CD14-positive monocyte (primary cell): ENCODE data around the gene SAMD13. TPM values are rescaled to one million over a fixed set of nuclear protein-coding genes. Genes with fewer than 3 reads are reported as not detected.
A peak's percentile ranks its signal among the peaks of the same experiment; 100 is the strongest.

Experiments used
- DNase-seq, 3 donors: peaks; one replicate each; pipeline ENCODE4 v3.0.0-alpha.2; 2011 to 2022
- H2AFZ ChIP-seq: 2 replicates; pipeline ENCODE4 v1.6.0; 2012; ENCODE audit warnings: mild to moderate bottlenecking, low read depth, low read length, inconsistent platforms; ENCODE audit not compliant: insufficient read depth, poor library complexity, severe bottlenecking
- H3K27ac ChIP-seq, 2 donors: 1 replicate in 1 of 2; 2 replicates in 1 of 2; pipeline ENCODE4 v1.5.1; 2012 to 2013; ENCODE audit warnings: low read length in 2 of 2, control low read depth in 1 of 2, inconsistent platforms in 1 of 2, low read depth in 1 of 2, mild to moderate bottlenecking in 1 of 2
- H3K27me3 ChIP-seq, 2 donors: one replicate each; pipeline versions ENCODE4 v1.6.0 to v1.6.1; 2011 to 2013; ENCODE audit warnings: low read length in 2 of 2; ENCODE audit not compliant: control insufficient read depth in 2 of 2, insufficient read depth in 2 of 2
- H3K36me3 ChIP-seq, 2 donors: replicated peaks in 1 of 2; 1 replicate in 1 of 2; 2 replicates in 1 of 2; pipeline versions ENCODE4 v1.5.1 to v1.6.1; 2012 to 2013; ENCODE audit warnings: low read length in 2 of 2, control low read depth in 1 of 2, inconsistent platforms in 1 of 2, mild to moderate bottlenecking in 1 of 2; ENCODE audit not compliant: insufficient read depth in 2 of 2, control insufficient read depth in 1 of 2
- H3K4me1 ChIP-seq, 2 donors: 1 replicate in 1 of 2; 2 replicates in 1 of 2; pipeline versions ENCODE4 v1.5.1 to v1.6.1; 2012 to 2013; ENCODE audit warnings: low read length in 2 of 2, control low read depth in 1 of 2, inconsistent platforms in 1 of 2, mild to moderate bottlenecking in 1 of 2, moderate library complexity in 1 of 2; ENCODE audit not compliant: insufficient read depth in 2 of 2, control insufficient read depth in 1 of 2
- H3K4me2 ChIP-seq: replicated peaks from 2 replicates; pipeline ENCODE3; 2012; ENCODE audit warnings: low read length, moderate library complexity, mild to moderate bottlenecking; ENCODE audit not compliant: poor library complexity, severe bottlenecking; ENCODE audit errors: extremely low read depth
- H3K4me3 ChIP-seq, 3 experiments: fragments of 200-600 bp in 1 of 3; sonication (generic) in 1 of 3; replicated peaks in 1 of 3; 1 replicate in 2 of 3; 2 replicates in 1 of 3; pipeline ENCODE4 v1.5.1; 2011 to 2013; ENCODE audit warnings: low read length in 3 of 3, mild to moderate bottlenecking in 3 of 3, control low read depth in 2 of 3, low read depth in 2 of 3, inconsistent platforms in 1 of 3, moderate library complexity in 1 of 3
- H3K79me2 ChIP-seq: 2 replicates; pipeline ENCODE4 v1.6.0; 2012; ENCODE audit warnings: mild to moderate bottlenecking, control low read depth, inconsistent platforms, low read length, moderate library complexity; ENCODE audit not compliant: insufficient read depth
- H3K9ac ChIP-seq: 2 replicates; pipeline ENCODE4 v1.6.0; 2017; ENCODE audit warnings: low read length, mild to moderate bottlenecking; ENCODE audit not compliant: insufficient read depth, poor library complexity, severe bottlenecking
- H3K9me3 ChIP-seq, 2 donors: replicated peaks in 1 of 2; 1 replicate in 1 of 2; 2 replicates in 1 of 2; pipeline versions ENCODE4 v1.5.1 to v1.6.1; 2012 to 2013; ENCODE audit warnings: low read length in 2 of 2, control low read depth in 1 of 2; ENCODE audit not compliant: control insufficient read depth in 1 of 2, insufficient read depth in 1 of 2
- H4K20me1 ChIP-seq: 2 replicates; pipeline ENCODE4 v1.6.0; 2012; ENCODE audit warnings: mild to moderate bottlenecking, low read length, control low read depth, moderate library complexity; ENCODE audit not compliant: insufficient read depth
- H3K27ac Mint-ChIP-seq, 7 donors: one replicate each; pipeline ENCODE4 v1.8.0; 2020; ENCODE audit warnings: mild to moderate bottlenecking in 7 of 7, mixed read lengths in 7 of 7, moderate library complexity in 6 of 7, inconsistent platforms in 2 of 7
- H3K27me3 Mint-ChIP-seq, 3 donors: one replicate each; pipeline ENCODE4 v1.8.0; 2021 to 2022; ENCODE audit warnings: low read depth in 3 of 3, mild to moderate bottlenecking in 3 of 3, mixed read lengths in 3 of 3, moderate library complexity in 3 of 3, inconsistent platforms in 1 of 3
- H3K36me3 Mint-ChIP-seq, 2 donors: one replicate each; pipeline ENCODE4 v1.8.0; 2020; ENCODE audit warnings: mixed read lengths in 2 of 2, inconsistent platforms in 1 of 2, mild to moderate bottlenecking in 1 of 2
- H3K4me1 Mint-ChIP-seq: one replicate; pipeline ENCODE4 v1.8.0; 2020; ENCODE audit warnings: mild to moderate bottlenecking, mixed read lengths
- H3K4me3 Mint-ChIP-seq, 2 donors: one replicate each; pipeline ENCODE4 v1.8.0; 2020; ENCODE audit warnings: mild to moderate bottlenecking in 2 of 2, mixed read lengths in 2 of 2, moderate library complexity in 1 of 2
- H3K9me3 Mint-ChIP-seq, 7 donors: one replicate each; pipeline ENCODE4 v1.8.0; 2020 to 2022; ENCODE audit warnings: mixed read lengths in 7 of 7, mild to moderate bottlenecking in 6 of 7, moderate library complexity in 6 of 7, inconsistent platforms in 2 of 7
- CTCF ChIP-seq: fragments of 200-600 bp; IDR thresholded peaks from one replicate; pipeline ENCODE4 v1.8.0; 2022; ENCODE audit warnings: antibody characterized with exemption, mild to moderate bottlenecking
- WGBS: methylation state at CpG from one replicate; pipeline ENCODE4 v1.1.5; 2013; ENCODE audit warnings: missing lambda C conversion rate; ENCODE audit not compliant: insufficient coverage; 5-methylcytosine and 5-hydroxymethylcytosine counted together
- intact Hi-C, 2 donors: fragments of 100-400 bp; cut with micrococcal nuclease; formaldehyde crosslinking; loops; one replicate each; pipeline versions ENCODE4 v1.15.0 to v1.15.1; 2023
- polyA plus RNA-seq, 3 donors: library from polyadenylated mRNA; depleted of rRNA in 1 of 3; unstranded in 2 of 3; stranded (reverse) in 1 of 3; fragments of 300-500 nt in 2 of 3; fragments of >200 nt in 1 of 3; fragmentation: Illumina TruSeq in 2 of 3; gene quantifications; 1 replicate in 2 of 3; 2 replicates in 1 of 3; pipeline ENCODE4 v1.2.3, GENCODE V29; 2012 to 2021

SAMD13 gene
- polyA plus RNA-seq, 3 donors, result 0.33 to 0.56 (median 0.39) TPM

DNA sequence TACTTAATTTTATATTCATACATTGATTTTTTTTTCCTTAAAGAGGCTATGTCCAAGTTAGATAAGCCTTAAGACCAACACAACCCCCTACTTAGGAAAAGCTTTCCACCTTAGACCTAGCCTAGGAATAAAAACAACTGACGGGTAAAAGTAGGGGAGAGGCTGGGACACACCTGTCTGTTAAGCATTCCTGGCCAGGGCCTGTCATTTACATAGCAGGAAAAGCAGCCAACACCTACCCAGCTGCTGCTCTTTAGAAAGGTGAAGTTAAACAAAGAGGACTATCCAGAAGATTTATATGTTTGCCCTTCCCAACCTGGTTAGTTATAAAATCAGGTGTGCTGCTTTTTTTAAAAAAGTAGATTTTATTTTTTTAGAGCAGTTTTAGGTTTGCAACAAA is 29.1 kb upstream of the SAMD13 start:
- H3K4me1 ChIP-seq, result peaks cover 0 to 9% of the 10 kb centered on the region in 2 donors
- intact Hi-C loops, result no loop called here
- H3K4me3 ChIP-seq, result no peak overlapping the region
- no peak for DNase-seq
- no CpG with 5 or more reads among the region's 1 CpG for WGBS
- no peaks in the 10 kb centered on the region for H3K79me2 ChIP-seq
- peak overlapping the region in 1 of 7 donors; percentile 17 for H3K27ac Mint-ChIP-seq
- no peak overlapping the region for H3K4me2 ChIP-seq
- H3K36me3 Mint-ChIP-seq, result no peaks in the 10 kb centered on the region
- no peak for TF ChIP-seq CTCF
- peaks cover 0 to 6% (median 2%) of the 10 kb centered on the region in 7 donors for H3K9me3 Mint-ChIP-seq
- H3K4me3 Mint-ChIP-seq, result no peak overlapping the region
- no peak overlapping the region for H3K9ac ChIP-seq
- H4K20me1 ChIP-seq, result no peaks in the 10 kb centered on the region
- no peaks in the 10 kb centered on the region for H3K9me3 ChIP-seq
- H3K4me1 Mint-ChIP-seq, result peaks cover 12% of the 10 kb centered on the region
- H3K27me3 ChIP-seq, result no peaks in the 10 kb centered on the region
- H3K27me3 Mint-ChIP-seq, result peaks cover 0 to 3% (median 0%) of the 10 kb centered on the region in 3 donors
- H3K27ac ChIP-seq, result no peak overlapping the region
- no peak overlapping the region for H2AFZ ChIP-seq
- H3K36me3 ChIP-seq, result no peaks in the 10 kb centered on the region

DNA sequence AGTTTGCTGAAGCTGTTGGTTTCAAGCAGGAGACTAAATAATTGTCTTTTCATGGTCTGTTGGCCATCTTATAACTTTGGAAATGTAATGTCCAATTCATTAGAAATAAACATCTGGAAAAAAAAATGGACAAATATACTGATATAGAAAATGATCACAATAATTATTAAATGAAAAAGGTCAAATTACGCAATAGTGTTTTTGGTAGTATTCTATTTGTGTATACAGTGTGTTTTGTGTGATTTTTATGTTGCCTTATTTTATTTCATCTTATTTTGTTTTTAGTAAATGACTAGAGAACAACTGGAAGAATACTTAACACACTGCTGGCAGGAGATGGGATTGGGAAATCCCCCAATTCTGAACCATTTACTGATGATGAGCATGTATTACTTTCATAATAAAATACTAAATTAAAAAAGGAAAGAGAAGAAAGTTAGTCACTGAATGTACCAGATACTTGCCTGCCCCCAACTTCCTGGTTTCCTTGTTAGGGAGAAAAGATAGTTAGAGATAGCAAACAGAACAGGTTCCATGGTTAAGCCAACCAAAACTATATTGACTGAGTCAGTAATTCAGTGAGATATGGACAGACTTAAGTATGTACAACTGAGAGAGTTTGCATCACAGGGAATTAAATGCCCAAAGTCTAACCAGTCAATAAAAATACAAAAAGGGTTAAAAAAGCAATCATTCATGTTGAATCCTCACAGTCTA is 24.0 kb upstream of the SAMD13 start:
- Histone ChIP-seq H3K9me3 (no peaks in the 10 kb centered on the region), H3K27me3 (no peaks in the 10 kb centered on the region), H3K36me3 (no peaks in the 10 kb centered on the region), H3K27ac (no peak overlapping the region), H3K4me1 (no peaks in the 10 kb centered on the region), H4K20me1 (no peaks in the 10 kb centered on the region), H3K4me3 (no peak overlapping the region), H3K4me2 (no peak overlapping the region), H3K9ac (no peak overlapping the region), H2AFZ (no peak overlapping the region), H3K79me2 (no peaks in the 10 kb centered on the region)
- no peak for DNase-seq
- H3K4me3 Mint-ChIP-seq, result no peak overlapping the region
- intact Hi-C loops, result no loop called here
- no CpG with 5 or more reads among the region's 1 CpG for WGBS
- H3K27me3 Mint-ChIP-seq, result peaks cover 0 to 3% (median 0%) of the 10 kb centered on the region in 3 donors
- H3K4me1 Mint-ChIP-seq, result no peaks in the 10 kb centered on the region
- no peak for TF ChIP-seq CTCF
- H3K36me3 Mint-ChIP-seq, result no peaks in the 10 kb centered on the region
- H3K27ac Mint-ChIP-seq, result peak overlapping the region in 1 of 7 donors; percentile 32
- H3K9me3 Mint-ChIP-seq, result peaks cover 0 to 9% (median 3%) of the 10 kb centered on the region in 7 donors
